Measurements from ENCODE around the gene GPX2.
A peak's percentile ranks its signal among the peaks of the same experiment; 100 is the strongest.

DNA sequence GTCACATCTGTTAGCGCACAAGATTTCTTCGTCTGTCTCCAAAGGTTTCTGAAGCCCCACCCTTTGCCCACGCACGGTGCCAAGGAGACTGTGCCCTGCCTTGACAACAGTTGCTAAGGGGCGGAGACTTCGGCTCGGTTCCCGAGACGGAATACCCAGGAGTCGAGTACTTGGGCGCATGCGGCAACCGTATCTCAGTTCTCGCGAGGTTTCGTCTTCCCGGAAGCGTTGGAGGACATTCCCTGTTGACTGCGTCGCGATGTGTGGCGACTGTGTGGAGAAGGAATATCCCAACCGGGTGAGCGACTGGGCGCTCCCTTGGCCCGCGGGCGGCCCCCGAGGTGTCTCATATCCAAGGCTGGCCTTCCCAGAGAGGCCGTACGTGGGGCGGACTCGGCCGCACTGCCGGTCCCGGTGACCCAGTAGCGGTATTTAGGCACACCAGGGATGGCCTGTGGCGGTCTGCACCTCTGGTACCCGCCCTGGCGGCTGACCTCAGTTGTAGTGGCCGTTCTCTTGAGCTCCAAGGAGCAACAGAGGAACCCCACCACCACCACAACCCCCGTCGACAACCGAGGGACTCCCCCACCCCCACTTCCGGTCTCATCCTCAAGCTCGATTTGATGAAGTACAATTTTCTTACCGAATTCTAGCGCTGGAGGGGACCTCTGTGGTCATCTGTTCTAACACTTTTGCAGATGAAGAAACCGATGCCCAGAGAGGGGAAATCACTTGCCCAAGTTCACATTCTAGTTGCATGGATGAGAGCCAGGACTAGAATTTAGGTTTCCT lies 28.1 kb downstream of the GPX2 start, which contains the start of gene CHURC1:
- TF ChIP-seq POLR2AphosphoS5 (IDR thresholded peaks at IDR 0.05; ENCODE audit: low read depth, low read length), result peak; percentile 99
- TF ChIP-seq NRF1 (IDR thresholded peaks at IDR 0.05; ENCODE audit: low read depth, low read length), result no peak
- TF ChIP-seq BRCA1 (IDR thresholded peaks at IDR 0.05; ENCODE audit: low read depth, low read length), result peak; percentile 82
